ENCODE measurements around the gene FBP1.

FBP1 gene

DNA sequence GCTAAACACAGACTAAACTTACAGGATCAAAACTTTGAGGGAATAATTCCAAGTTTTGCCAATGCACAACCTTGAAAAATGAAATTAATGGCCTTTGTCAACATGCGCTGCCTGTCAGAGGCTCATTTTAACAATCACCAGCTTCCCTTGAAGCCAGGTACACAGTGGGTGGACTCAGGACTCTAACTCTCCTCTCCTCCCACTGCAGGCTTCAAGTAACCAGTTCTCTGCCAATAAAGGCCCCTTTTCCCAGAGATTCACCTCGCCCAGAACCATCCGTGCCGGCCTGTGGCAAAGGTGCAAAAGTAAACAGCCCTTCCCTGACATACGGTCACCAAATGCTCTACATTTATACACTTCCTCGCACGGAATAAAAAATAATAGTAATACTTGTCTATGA is 27.2 kb downstream of the FBP1 start:
- H3K4me2 ChIP-seq (ENCODE audit: insufficient read depth, low read length, poor library complexity, severe bottlenecking): no peak overlapping the region
- H3K79me1 ChIP-seq (ENCODE audit: low read depth, low read length): no peaks in the 10 kb centered on the region
- H3K9ac ChIP-seq (ENCODE audit: low read depth, low read length, poor library complexity): no peak overlapping the region
- H3K18ac ChIP-seq (ENCODE audit: low read length): no peak overlapping the region
- no peak overlapping the region for H3K4me3 ChIP-seq (ENCODE audit: low read length in 2 of 2)
- H4K91ac ChIP-seq (ENCODE audit: low read depth, low read length, poor library complexity): no peak overlapping the region
- H3K36me3 ChIP-seq (replicated peaks in 1 of 2; ENCODE audit: control insufficient read depth in 2 of 2, insufficient read depth in 2 of 2, low read length in 2 of 2): no peaks in the 10 kb centered on the region
- WGBS, 2 donors (ENCODE audit: extremely low coverage in 2 of 2, insufficient read length in 2 of 2, insufficient replicate concordance in 1 of 2): no CpG with 5 or more reads among the region's 7 CpGs
- H2BK15ac ChIP-seq (ENCODE audit: low read length): no peak overlapping the region
- no peak overlapping the region for H2BK120ac ChIP-seq (ENCODE audit: low read depth, low read length)
- no peak overlapping the region for H3K4ac ChIP-seq (ENCODE audit: low read length)
- H2AFZ ChIP-seq (ENCODE audit: low read length): no peak overlapping the region
- peaks cover 9 to 13% of the 10 kb centered on the region in 2 donors for H3K4me1 ChIP-seq (ENCODE audit: control insufficient read depth in 2 of 2, insufficient read depth in 1 of 2, low read depth in 1 of 2, low read length in 2 of 2)
- H2AK5ac ChIP-seq (ENCODE audit: low read depth, low read length): no peak overlapping the region
- no peak overlapping the region for H2BK12ac ChIP-seq (ENCODE audit: low read length)
- H2BK5ac ChIP-seq (ENCODE audit: low read length): no peak overlapping the region
- no peaks in the 10 kb centered on the region for H3K9me3 ChIP-seq (replicated peaks in 1 of 2; ENCODE audit: control insufficient read depth in 2 of 2, insufficient read depth in 1 of 2, low read depth in 1 of 2, low read length in 2 of 2)
- no peak overlapping the region for H3K14ac ChIP-seq (ENCODE audit: low read length)
- DNase-seq (ENCODE audit: low spot score): no peak
- H3K27me3 ChIP-seq (ENCODE audit: control insufficient read depth in 3 of 3, insufficient read depth in 3 of 3, low read depth in 1 of 3, low read length in 3 of 3): no peaks in the 10 kb centered on the region
- H3K23ac ChIP-seq (ENCODE audit: low read depth, low read length, poor library complexity): no peak overlapping the region
- no peak overlapping the region for H3K27ac ChIP-seq (replicated peaks; ENCODE audit: low read length)
- no peak overlapping the region for H4K8ac ChIP-seq (ENCODE audit: low read depth, low read length)

- no peak overlapping the region for H3K18ac ChIP-seq (ENCODE audit: low read length)
- H4K8ac ChIP-seq (ENCODE audit: low read depth, low read length): no peak overlapping the region
- WGBS, 2 donors (ENCODE audit: extremely low coverage in 2 of 2, insufficient read length in 2 of 2, insufficient replicate concordance in 1 of 2): no CpG with 5 or more reads among the region's 3 CpGs
- H3K27me3 ChIP-seq (ENCODE audit: control insufficient read depth in 3 of 3, insufficient read depth in 3 of 3, low read depth in 1 of 3, low read length in 3 of 3): no peaks in the 10 kb centered on the region
- no peak overlapping the region for H2AFZ ChIP-seq (ENCODE audit: low read length)
- no peak overlapping the region for H3K4me3 ChIP-seq (ENCODE audit: low read length in 2 of 2)
- H3K23ac ChIP-seq (ENCODE audit: low read depth, low read length, poor library complexity): no peak overlapping the region
- no peak overlapping the region for H2AK5ac ChIP-seq (ENCODE audit: low read depth, low read length)
- no peaks in the 10 kb centered on the region for H3K9me3 ChIP-seq (replicated peaks in 1 of 2; ENCODE audit: control insufficient read depth in 2 of 2, insufficient read depth in 1 of 2, low read depth in 1 of 2, low read length in 2 of 2)
- no peak overlapping the region for H3K4ac ChIP-seq (ENCODE audit: low read length)
- no peak overlapping the region for H3K4me2 ChIP-seq (ENCODE audit: insufficient read depth, low read length, poor library complexity, severe bottlenecking)
- H4K91ac ChIP-seq (ENCODE audit: low read depth, low read length, poor library complexity): no peak overlapping the region
- no peak overlapping the region for H2BK120ac ChIP-seq (ENCODE audit: low read depth, low read length)
- H3K79me1 ChIP-seq (ENCODE audit: low read depth, low read length): no peaks in the 10 kb centered on the region
- H2BK5ac ChIP-seq (ENCODE audit: low read length): no peak overlapping the region
- H3K9ac ChIP-seq (ENCODE audit: low read depth, low read length, poor library complexity): no peak overlapping the region
- no peaks in the 10 kb centered on the region for H3K36me3 ChIP-seq (replicated peaks in 1 of 2; ENCODE audit: control insufficient read depth in 2 of 2, insufficient read depth in 2 of 2, low read length in 2 of 2)
- no peak overlapping the region for H2BK12ac ChIP-seq (ENCODE audit: low read length)
- H3K4me1 ChIP-seq (ENCODE audit: control insufficient read depth in 2 of 2, insufficient read depth in 1 of 2, low read depth in 1 of 2, low read length in 2 of 2): peaks cover 9 to 13% of the 10 kb centered on the region in 2 donors
- no peak for DNase-seq (ENCODE audit: low spot score)
- H2BK15ac ChIP-seq (ENCODE audit: low read length): no peak overlapping the region
- no peak overlapping the region for H3K14ac ChIP-seq (ENCODE audit: low read length)
- no peak overlapping the region for H3K27ac ChIP-seq (replicated peaks; ENCODE audit: low read length)
These were observed 27.7 kb downstream of the FBP1 start for GRCh38 chr9:94611638-94612068.

DNA sequence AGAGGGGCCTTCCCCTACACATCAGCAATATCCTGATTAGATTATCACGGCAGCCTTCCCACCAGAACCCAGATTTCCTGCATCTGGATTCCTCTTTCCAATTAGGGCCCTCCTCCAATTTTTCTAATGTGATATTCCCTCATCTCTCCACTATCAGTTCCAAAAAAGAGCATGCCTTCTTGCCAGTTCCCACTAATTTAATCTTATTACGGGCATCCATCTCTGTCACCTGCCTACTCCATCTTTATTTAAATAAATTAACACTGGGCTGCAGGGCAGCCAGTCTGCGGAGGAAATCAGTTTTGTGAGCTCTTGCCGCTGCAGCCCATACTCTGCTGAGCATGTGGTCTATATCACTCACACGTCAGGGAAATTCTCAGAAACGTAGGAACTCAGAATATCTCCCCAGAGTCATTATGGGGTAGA is 29.1 kb downstream of the FBP1 start:
- no peak overlapping the region for H2AK5ac ChIP-seq (ENCODE audit: low read depth, low read length)
- H3K9ac ChIP-seq (ENCODE audit: low read depth, low read length, poor library complexity): no peak overlapping the region
- H3K4me2 ChIP-seq (ENCODE audit: insufficient read depth, low read length, poor library complexity, severe bottlenecking): no peak overlapping the region
- H3K23ac ChIP-seq (ENCODE audit: low read depth, low read length, poor library complexity): no peak overlapping the region
- H3K36me3 ChIP-seq (replicated peaks in 1 of 2; ENCODE audit: control insufficient read depth in 2 of 2, insufficient read depth in 2 of 2, low read length in 2 of 2): no peaks in the 10 kb centered on the region
- H2AFZ ChIP-seq (ENCODE audit: low read length): no peak overlapping the region
- no peak overlapping the region for H2BK15ac ChIP-seq (ENCODE audit: low read length)
- DNase-seq (ENCODE audit: low spot score): no peak
- no CpG with 5 or more reads among the region's 6 CpGs for WGBS, 2 donors (ENCODE audit: extremely low coverage in 2 of 2, insufficient read length in 2 of 2, insufficient replicate concordance in 1 of 2)
- H3K4ac ChIP-seq (ENCODE audit: low read length): no peak overlapping the region
- H3K4me1 ChIP-seq (ENCODE audit: control insufficient read depth in 2 of 2, insufficient read depth in 1 of 2, low read depth in 1 of 2, low read length in 2 of 2): peaks cover 9 to 13% of the 10 kb centered on the region in 2 donors
- H3K9me3 ChIP-seq (replicated peaks in 1 of 2; ENCODE audit: control insufficient read depth in 2 of 2, insufficient read depth in 1 of 2, low read depth in 1 of 2, low read length in 2 of 2): no peaks in the 10 kb centered on the region
- H4K91ac ChIP-seq (ENCODE audit: low read depth, low read length, poor library complexity): no peak overlapping the region
- H3K18ac ChIP-seq (ENCODE audit: low read length): no peak overlapping the region
- H3K27me3 ChIP-seq (ENCODE audit: control insufficient read depth in 3 of 3, insufficient read depth in 3 of 3, low read depth in 1 of 3, low read length in 3 of 3): peaks cover 0 to 10% (median 0%) of the 10 kb centered on the region in 3 experiments
- H2BK120ac ChIP-seq (ENCODE audit: low read depth, low read length): no peak overlapping the region
- no peak overlapping the region for H2BK12ac ChIP-seq (ENCODE audit: low read length)
- H3K4me3 ChIP-seq (ENCODE audit: low read length in 2 of 2): no peak overlapping the region
- H3K14ac ChIP-seq (ENCODE audit: low read length): no peak overlapping the region
- no peak overlapping the region for H2BK5ac ChIP-seq (ENCODE audit: low read length)
- no peak overlapping the region for H4K8ac ChIP-seq (ENCODE audit: low read depth, low read length)
- no peak overlapping the region for H3K27ac ChIP-seq (replicated peaks; ENCODE audit: low read length)
- no peaks in the 10 kb centered on the region for H3K79me1 ChIP-seq (ENCODE audit: low read depth, low read length)

DNA sequence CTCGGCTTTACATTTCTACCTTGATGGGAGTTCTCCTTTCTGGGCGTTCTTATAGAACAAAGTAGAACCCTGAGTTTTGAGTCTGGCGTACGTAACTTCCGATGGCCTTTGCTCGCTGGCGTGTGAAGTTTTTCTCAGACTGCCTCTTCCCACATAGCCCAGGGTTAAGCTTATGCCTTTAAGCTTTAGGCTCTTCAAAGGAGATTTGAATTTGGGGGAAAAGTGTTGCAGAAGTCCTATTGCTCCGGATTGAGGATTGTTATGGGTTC is 32.0 kb downstream of the FBP1 start:
- Histone ChIP-seq H3K18ac (ENCODE audit: low read length) (no peak overlapping the region), H4K91ac (ENCODE audit: low read depth, low read length, poor library complexity) (no peak overlapping the region), H3K9me3 (replicated peaks in 1 of 2; ENCODE audit: control insufficient read depth in 2 of 2, insufficient read depth in 1 of 2, low read depth in 1 of 2, low read length in 2 of 2) (no peaks in the 10 kb centered on the region), H2BK12ac (ENCODE audit: low read length) (no peak overlapping the region), H4K8ac (ENCODE audit: low read depth, low read length) (no peak overlapping the region), H3K4ac (ENCODE audit: low read length) (no peak overlapping the region), H3K4me1 (ENCODE audit: control insufficient read depth in 2 of 2, insufficient read depth in 1 of 2, low read depth in 1 of 2, low read length in 2 of 2) (peaks cover 11 to 13% of the 10 kb centered on the region in 2 donors), H3K23ac (ENCODE audit: low read depth, low read length, poor library complexity) (no peak overlapping the region), H2AK5ac (ENCODE audit: low read depth, low read length) (no peak overlapping the region), H3K9ac (ENCODE audit: low read depth, low read length, poor library complexity) (no peak overlapping the region), H2BK120ac (ENCODE audit: low read depth, low read length) (no peak overlapping the region), H3K79me1 (ENCODE audit: low read depth, low read length) (no peaks in the 10 kb centered on the region), H2BK15ac (ENCODE audit: low read length) (no peak overlapping the region), H2BK5ac (ENCODE audit: low read length) (no peak overlapping the region), H2AFZ (ENCODE audit: low read length) (peak overlapping the region; percentile 92), H3K36me3 (replicated peaks in 1 of 2; ENCODE audit: control insufficient read depth in 2 of 2, insufficient read depth in 2 of 2, low read length in 2 of 2) (no peaks in the 10 kb centered on the region), H3K27me3 (ENCODE audit: control insufficient read depth in 3 of 3, insufficient read depth in 3 of 3, low read depth in 1 of 3, low read length in 3 of 3) (peaks cover 0 to 15% (median 0%) of the 10 kb centered on the region in 3 experiments), H3K4me3 (ENCODE audit: low read length in 2 of 2) (no peak overlapping the region), H3K27ac (replicated peaks; ENCODE audit: low read length) (no peak overlapping the region), H3K4me2 (ENCODE audit: insufficient read depth, low read length, poor library complexity, severe bottlenecking) (no peak overlapping the region), H3K14ac (ENCODE audit: low read length) (no peak overlapping the region)
- DNase-seq (ENCODE audit: low spot score): no peak
- no CpG with 5 or more reads among the region's 8 CpGs for WGBS, 2 donors (ENCODE audit: extremely low coverage in 2 of 2, insufficient read length in 2 of 2, insufficient replicate concordance in 1 of 2)
